ENCODE data around the gene TLN1.
A peak's percentile ranks its signal among the peaks of the same experiment; 100 is the strongest.

Gene TLN1

DNA sequence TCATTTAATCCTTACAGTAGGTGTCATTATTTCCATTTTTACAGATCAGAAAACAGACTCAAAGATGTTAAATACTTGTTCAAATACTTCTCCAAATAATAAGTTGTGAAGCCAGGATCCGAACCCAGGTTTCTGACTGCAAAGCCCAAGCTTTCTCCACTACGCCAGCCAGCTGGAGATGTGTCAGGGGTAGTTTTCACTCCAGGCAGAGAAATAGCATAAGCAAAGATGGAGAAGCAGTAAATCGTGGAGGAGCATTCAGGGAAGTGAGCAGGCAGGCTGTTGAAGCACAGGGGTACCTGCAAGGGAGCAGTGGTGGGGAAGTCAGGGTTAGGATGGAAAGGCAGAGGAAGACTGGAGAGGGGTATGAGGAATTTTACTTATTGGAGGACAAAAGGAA, 2.9 kb downstream of the TLN1 start:
- no peak for DNase-seq

DNA sequence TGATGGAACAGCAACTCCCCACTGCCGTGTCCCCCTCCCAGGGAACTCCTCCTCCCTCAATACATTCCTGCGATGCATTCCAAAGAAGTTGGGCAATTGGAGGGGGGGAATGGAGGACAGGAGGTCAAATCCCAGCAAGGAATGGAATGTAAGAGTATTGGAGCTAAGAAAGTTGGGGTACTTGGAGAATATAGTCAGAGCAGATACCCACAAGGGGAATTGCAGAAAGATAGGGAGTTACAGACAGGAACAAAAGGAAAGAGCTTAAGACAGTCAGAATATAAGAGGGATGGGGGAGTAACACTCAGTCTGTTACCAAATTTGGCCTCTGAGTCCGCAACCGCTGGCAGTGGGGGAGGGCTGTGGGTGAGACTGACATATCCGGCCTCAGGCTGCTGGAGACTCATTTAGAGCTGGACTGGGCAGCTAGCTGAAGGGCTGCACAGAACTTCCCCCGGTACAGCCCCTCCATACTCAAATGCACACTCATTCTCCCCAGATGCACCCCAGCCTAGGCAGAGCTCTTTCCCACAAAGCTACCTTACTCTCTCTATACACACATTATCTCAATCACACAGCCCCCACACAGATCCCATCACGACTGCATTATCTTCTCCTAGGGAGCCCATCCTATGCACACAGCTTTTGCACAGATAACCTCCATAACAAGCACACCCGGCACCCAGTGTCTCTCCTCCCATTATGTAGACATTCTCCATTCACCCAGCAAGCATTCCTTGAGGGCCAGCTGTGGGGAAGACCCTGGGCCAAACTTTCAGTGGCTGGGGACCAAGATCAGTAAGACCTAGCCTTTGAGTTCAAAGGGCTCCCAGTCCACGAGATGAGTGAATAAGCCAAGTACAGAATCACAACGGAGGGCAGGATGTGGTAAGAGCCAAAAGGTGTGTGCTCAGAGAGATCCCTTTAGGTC, 3.7 kb downstream of the TLN1 start:
- peak; percentile 71 for DNase-seq

DNA sequence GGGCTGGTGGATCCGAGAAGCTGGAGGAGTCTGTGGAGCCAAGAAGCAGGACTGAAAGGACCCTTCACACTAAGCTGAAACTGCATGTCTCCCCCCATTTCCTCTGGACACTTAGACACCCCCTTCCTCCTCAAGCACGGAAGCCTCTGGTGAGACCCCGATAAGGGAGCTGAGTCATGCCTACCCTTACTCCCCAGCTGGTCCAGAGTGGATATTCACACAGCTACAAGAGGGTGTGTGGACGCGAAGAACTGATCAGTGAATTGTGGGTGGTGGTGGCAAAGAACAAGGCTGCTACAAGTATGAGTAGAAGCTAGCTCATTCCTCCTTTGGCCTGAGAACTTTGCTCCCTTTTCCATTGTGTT, 4.3 kb downstream of the TLN1 start:
- no peak for DNase-seq

DNA sequence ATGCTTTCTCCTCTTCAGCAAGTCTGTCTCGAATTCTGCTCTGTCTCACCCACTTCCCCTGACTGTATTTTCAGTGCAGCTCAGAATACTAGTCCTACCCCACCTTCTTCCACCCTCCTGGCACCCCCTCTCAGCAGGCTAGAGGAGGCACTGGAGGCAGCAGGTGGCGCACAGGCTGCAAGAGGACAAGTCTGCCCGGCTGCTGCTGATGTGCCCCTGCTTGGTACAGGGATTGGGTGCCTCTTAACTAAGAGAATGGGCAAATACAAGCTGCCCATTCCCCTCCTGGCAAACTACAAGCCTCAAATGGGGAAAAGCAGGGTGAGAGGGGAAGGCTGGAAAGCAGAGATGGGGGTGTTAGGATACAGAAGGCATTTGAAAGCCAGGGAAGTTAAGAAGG, 5.1 kb downstream of the TLN1 start:
- peak; percentile 14 for DNase-seq

DNA sequence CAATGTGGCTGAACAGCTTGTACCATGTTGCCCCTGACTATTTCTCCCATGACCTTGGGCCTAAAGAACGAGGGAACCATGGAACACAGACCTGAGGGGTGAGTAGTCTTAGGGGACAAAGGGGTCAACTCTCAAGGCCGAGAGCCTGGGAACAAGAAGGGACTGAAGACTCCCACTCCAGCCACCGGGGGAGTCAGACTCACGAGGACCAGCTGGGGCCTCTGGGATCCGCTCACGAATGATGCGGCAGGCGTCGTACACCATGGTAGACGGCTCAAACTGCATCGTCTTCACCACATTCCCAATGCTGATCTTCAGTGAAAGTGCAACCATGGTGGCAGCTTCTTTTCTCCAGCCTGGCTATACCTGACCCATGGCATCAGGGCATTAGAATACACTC, 6.6 kb downstream of the TLN1 start:
- no peak for DNase-seq

DNA sequence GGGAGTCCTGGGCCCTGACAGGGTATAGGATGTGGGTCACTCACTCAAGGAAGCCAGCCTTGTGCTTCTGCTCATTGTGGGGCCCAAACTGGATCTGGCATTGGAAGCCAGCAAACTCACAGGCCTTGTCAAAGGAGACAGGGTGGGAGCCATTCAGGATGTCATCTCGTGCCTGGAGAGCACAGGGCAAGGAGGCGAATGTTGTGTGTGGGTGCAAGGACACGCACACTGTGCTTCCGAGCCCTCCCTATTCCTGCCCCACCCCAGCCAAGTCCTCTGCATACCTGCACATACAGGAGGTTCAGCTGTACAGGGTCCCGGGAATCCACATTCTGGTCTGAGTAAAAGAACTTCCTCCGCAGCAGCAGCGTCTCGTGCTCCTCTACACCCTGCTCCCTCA, 8.1 kb downstream of the TLN1 start:
- no peak for DNase-seq

DNA sequence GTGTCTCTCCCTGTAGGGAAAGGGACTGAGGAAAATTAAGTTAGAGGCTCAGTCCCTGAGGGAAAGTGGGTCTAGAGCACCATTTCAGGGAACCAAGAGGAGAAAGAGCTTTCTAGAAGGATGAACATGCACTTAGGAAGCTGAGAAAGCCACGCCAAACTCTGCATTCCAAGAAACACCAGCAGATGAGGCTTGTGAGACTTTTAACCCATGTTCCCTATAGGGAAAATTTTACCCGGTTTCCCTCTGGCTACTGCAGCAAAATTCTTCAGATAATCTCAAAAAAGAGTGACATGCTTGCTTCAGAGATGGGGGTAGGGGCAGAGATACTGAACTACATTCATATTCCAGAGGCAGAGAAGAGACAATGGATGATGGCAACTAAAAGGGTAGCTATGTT, 8.6 kb downstream of the TLN1 start:
- DNase-seq: no peak

DNA sequence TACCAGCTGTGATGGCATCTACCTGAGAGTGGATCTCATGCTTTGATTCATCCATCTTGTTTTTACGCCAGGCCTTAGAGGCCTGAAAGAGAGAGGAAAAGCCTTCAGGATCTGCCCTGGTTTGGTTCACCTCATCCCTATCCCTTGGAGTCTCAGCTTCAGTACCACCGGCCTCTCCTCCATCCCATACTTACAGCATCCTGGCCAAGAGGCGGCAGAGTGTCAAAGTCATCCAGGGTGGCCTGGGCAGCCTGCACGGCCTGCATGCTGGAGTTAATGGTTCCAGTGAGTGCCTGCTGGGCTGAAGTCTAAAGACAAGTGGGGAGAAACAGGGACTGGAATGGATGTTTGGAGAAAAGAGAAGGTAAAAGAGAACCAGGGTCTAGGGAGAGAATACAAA, 12.4 kb downstream of the TLN1 start:
- no peak for DNase-seq

DNA sequence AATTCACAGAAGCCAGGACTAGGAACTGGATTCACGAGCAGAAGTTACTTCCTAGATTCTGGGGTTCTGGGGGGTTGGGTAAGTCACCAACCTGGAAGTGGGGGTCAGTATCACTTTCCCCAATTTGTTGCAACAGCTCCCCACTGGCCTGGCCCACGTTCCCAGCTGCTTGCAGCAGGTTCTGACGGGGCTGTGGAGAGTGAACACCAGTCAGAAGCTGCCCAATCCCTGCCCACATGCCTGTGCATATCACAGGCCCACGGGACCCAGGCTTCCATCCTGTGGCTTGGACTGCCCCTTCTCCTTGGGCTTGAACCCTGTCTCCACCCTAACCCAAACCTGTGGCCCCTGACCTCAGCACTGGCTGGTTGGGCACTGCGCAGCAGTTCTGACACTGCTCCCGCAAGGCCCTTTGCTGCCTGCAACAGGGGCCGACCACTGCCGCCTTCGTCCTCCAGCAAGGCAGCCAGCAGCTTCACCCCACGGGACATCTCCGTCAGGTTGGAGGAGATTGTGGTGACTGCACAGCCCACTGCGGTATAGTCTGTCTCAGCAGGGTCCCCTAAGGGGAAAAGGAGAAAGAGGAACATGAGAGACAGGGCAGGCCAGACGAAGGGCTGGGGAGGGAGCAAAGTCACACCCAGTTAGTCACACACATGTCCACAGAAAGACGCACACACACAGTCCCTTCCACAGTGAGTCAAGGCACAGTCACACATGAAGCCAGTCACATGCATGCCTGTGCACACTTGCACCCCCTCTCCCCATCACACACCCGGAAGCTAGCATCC, 13.1 kb downstream of the TLN1 start:
- no peak for DNase-seq

DNA sequence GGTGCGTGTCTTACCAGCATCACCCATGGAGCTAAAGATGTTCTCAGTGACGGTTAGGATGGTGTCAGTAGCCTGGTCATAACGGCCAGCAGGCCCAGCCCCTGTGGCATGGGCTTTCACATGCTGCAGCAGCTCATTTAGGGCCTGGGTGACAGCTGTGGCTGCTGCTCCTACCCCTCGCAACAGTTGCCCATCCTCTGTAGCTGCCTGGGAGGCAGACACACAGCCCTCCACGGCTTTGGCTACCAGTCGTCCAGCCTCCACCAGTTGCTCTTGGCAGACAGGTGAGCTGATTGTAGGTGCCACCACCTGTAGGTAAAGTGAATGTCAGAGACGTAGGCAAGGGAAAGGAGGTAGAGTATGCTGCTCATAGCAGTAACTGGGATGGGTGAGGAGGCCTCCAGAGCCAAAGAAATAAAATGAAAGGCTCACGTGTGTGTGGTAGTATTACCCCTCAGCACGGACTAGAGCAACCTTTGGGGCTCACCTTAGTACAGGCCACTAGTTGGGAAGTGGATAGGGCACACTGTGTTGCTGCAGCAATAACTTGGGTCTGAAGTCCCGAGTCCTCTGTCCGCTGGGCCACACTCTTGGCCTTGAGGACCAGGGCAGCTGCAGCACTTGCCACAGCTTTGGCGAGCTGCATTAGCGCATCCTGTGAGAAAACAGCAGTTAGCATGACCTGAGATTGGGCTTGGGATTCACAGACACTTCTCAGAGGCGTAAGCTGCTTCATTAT, 14.7 kb downstream of the TLN1 start:
- no peak for DNase-seq

DNA sequence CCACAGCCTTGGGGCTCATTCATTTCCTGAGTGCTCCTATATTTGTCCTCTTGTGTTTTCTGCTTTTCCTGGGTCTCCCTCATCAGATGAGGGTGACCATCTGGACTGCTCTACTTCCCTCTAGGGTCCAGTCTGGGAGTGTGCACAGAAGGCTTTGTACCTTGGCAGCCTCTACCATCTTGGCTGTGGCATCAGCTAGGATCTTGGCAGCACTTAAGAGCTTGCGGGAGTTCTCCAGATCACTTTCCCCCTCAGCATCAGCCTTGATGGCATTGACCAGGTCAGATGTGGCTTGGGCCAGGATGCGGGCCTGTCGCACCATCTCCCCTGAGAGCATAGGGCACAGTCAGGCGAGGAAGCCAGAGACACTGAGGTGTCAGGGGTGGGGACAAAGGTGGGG, 15.8 kb downstream of the TLN1 start:
- no peak for DNase-seq

DNA sequence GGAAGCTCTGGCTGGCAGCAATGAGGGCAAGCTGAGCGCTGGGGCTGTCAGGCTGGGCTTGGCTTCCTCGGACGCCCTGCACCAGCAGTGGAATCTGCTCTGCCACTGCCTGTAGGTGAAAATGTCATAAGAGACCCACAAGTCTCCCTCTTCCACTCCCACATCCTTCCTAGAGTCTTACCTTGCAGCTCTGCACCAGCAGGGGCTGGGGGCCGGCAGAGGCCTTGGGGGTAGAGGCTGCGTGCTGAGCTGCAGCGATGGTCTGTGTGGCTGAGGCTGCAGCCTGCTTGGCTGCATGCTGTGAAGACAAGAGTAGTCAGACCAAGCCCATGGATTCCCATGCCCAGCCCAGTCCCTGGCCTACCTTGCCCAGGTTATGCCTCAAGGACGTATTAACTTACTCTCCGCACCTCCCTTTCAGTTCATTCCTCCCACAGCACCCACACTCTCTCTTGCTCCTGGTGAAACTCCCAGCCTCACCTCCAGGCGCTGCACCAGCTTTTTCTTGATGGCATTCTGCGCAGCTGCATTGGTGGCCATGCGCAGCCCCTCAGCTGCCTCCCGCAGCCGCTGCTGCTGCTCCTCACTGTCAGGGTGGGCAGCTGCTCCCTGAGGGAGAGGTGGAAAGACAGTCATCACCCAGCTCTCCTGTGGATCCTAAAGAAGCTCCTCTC, 17.3 kb downstream of the TLN1 start:
- no peak for DNase-seq

DNA sequence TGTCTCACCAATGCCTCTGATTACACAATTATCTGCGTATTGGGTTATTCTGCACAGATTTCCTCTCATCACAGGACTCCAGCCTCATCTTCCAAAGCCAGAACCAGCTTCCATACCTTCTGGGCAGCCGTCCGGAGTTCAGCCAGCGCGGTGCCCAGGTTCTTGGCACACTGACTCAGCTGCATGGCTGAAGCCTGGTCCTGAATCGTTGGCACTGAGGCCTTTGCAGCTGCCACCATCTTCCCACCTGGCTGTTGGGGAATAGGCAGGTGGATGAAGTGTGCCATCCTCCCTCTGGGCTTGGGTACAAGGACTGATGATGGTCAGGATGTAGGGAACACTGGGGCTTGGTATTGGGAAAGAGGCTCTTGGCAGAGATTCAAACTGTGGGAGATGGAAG, 17.9 kb downstream of the TLN1 start:
- no peak for DNase-seq

DNA sequence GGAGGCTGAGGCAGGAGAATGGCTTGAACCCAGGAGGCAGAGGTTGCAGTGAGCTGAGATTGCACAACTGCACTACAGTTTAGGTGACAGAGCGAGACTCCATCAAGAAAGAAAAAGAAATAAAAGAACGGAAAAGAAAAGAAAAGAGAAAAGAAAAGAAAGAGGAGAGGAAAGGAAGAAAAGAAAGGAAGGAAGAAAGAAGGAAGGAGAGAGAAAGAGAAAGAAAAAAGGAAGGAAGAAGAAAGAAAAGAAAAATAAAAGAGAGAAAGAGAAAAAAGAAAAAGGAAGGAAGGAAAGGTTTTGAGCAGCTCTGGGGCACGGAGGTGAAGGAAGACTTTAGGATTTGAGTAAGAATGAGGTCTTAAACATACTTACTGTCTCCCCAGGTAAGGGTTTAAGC, 18.4 kb downstream of the TLN1 start:
- no peak for DNase-seq

DNA sequence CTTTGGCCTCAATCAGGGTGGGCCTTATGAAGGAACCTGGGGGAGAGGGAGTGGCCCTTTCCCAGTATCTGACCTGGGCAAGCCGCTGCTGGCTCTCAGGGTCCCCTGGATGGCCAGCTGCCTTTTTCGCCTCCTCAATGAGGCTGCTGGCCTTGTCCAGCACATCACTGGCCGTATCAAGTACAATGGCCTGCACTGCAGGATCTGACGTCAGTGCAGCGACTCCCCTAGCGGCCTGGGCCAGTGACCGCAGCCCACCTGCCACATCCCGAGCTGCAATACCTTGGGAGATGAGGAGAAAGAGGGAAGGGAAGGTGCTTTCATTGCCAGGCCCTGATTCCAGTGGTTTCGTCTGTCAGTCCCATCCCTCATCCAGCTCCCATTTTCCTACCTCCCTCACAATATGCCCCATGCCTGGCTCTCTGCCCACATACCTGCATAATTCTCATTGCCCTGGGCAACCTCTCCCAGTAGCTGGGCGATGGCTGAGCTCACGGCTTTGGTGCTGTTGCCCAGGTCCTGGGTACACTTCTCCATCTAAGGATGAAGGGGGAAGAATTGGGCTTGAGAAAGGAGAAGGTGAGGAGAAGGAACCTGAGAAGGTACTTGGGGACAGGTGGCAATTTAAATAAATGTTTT, 19.1 kb downstream of the TLN1 start:
- no peak for DNase-seq

DNA sequence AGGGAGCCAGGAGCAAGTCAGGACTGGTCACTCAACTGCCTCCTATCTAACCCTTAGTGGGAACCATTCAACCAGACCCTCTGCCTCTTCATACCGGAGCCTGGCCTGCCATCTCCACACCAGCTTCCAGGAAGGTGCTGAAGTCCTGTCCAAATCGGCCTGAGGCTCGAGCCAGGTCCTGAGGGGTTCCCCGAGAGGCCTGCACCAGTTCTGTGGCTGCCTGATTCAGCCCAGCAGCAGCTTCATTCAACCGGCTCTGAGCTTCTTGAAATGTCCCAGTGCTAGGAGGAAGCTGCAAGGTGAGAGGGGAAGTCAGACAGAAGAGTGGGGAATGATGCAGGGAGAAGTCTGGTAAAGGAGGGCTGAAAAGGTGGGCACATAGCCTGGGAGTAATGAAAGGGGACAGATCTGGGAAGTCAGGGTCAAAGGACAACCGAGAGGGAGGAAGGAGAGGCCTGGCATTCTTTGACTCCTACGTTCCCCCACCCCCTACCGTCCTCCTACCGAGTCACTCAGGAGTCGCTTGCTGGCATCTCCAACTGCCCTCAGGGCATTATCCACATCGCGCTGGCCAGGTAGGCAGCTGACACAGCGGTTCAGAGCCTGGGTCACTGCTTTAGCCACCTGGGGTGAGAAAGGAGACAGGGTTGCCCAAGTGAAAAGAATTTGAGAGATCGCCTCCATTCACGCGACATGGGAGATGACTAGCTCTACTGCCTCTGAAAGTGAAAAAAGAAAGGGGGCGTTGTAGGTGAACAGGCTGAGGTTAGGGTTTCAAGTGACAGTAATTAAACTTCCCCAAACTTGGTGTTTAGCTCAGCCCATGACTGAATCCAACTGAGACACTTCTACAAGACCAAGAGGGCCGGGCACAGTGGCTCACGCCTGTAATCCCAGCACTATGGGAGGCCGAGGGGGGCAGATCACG, 20.2 kb downstream of the TLN1 start:
- no peak for DNase-seq

DNA sequence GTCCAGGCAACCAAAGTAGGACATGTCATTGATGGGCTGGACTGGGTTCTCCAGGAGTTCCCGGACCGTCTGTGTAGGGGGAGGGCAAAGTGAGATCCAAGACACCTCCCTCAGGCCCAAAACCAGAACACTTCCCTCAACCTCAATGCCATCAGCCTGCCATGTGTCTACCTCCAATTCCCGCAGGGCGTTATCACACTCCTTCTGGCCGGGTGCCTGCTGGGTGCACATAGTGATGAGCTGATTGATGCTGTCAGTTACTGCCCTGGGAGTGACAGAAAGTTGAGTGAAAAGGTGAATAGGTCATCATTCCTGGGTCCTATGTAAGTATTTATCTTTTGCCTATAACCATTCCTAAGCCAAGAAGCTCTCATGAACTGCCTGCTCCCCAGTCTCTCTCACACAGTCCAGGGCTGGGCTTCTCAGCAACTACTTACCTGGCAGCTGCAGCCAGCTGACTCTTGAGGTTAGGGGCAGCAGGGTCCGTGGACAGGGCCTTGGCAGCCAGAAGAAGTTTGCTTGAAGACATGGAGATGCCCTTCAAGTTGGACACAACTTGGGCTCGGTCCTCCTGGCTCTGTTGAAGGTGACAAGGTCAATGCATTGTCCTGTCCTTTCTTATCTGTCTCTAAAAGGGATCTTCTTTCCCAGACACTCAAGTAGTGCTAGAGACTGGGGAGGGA, 21.0 kb downstream of the TLN1 start:
- no peak for DNase-seq

DNA sequence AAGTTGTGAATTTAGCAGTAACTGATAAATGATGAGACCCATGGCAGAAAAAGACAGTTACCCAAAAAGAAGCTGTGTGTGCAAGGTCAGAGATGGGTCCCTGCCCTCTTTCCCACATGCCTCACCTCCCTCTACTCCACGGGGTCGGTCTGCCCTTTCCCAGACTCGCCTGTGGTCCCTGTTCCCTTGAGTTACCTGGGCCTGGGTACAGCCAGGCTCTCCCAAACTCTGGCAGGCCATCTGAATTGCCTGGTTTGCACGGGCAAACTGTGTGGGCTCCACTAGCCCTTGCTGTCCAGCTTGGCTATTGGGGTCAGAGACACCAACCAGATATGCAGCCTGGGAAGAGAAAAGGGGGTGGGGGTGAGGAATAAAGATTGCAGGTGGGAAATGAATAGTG, 23.8 kb downstream of the TLN1 start:
- DNase-seq: no peak

DNA sequence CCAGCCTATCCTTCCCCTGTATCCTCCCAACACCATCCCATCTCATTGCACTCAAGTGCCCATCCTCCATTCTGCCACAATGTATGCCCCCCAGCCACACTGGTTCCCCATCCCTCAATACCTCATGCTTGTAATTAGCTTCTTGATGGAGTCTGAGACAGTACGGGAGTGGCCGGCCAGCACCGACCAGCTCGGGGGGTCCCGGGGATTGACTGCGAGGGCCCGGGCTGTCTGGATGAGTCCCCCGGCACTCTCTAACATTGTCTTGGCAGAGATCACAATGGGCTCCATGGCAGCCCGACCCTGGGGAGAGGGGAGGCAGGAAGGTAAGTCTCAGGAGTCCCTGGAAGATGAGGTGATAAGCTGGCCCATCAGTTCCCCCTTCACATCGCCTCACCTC, 25.0 kb downstream of the TLN1 start:
- no peak for DNase-seq

DNA sequence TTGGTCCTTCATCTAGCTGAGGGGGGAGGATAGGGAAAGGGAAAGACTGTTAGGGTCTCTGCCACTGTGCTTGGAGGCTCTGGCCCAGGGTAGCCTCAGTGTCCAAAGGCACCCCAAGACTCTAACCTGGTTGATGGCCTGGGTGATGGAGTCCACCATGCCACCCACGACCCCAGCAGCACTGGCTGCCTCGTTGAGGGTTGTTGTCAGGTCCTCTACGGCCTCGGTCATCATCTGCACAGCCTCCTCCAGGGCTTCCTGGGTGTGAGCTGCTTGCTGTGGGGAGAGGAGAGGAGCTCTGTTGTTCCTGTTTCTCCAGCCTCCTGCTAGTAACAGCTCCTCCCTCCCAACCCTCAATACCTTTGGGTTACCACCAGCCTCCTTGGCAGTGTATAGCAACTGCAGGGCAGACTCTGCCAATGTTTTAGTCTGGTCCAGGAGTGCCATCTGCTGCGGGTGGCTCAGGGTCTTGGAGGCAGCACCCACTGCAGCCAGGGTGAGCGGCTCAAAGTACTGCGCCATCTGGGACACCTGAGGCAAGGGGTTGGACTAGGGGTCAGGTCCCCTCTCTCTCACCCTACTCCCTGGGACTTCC, 26.1 kb downstream of the TLN1 start:
- no peak for DNase-seq

Data from NK-92 treated with Interleukin-12 subunit alpha and Interleukin-12 subunit beta, amount 100 ng/mL, for 24 hours (cell line).